Measurements from ENCODE around the gene UHRF1.
"Not testable (repeated sequence)": the region's sequence is repeated elsewhere in the genome, so short reads cannot be mapped to it uniquely, and the experiment has no call there.

UHRF1 gene

DNA sequence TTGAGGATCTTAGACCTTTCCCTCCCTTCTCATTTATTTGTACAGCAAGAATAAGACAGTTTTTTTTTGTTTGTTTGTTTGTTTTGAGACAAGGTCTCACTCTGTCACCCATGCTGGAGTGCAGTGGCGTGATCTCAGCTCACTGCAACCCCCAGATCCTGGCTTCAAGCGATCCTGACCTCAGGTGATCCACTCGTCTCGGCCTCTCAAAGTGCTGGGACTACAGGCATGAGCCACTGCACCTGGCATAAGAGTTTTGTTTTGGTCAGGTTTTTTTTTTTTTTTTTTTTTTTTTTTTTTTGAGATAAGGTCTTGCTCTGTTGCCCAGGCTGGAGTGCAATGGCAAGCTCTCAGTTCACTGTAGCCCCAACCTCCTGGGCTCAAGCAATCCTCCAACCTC, 29.2 kb downstream of the UHRF1 start:
- not testable (repeated sequence) for DNase-seq

DNA sequence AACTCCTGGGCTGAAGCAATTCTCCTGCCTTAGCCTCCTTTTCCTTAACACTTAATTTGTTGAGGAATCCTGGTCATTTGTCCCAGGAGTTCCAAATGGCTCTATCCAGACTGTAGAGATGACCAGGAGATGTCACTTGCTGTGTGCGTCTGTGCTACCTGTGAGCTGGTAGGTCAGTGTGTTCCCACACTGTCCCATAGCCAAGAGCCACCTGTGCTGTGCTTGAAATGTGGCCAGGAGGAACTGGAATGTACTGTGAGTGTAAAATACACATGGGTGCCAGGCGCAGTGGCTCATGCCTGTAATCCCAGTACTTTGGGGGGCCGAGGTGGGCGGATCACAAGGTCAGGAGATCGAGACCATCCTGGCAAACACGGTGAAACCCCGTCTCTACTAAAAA, 30.2 kb downstream of the UHRF1 start:
- no peak for DNase-seq

DNA sequence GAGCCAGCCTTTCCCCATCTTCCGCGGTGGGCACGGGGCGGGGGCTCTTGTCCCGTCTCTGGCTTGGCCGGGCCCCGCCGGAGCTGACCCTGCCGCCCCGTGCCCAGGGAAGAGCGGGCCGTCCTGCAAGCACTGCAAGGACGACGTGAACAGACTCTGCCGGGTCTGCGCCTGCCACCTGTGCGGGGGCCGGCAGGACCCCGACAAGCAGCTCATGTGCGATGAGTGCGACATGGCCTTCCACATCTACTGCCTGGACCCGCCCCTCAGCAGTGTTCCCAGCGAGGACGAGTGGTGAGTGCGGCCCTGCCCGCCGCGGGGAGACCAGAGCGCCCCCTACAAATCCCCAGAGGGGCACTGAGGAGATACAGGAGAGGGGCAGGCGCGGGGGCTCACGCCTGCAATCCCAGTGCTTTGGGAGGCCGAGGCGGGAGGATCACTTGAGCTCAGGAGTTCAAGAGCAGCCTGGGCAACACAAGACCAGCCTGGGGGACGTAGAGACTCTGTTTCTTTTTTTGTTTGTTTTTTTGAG, 32.4 kb downstream of the UHRF1 start:
- DNase-seq: not testable (repeated sequence)

GRCh38 chr19:4950650-4951049, 41.3 kb downstream of the UHRF1 start:
- not testable (repeated sequence) for DNase-seq

DNA sequence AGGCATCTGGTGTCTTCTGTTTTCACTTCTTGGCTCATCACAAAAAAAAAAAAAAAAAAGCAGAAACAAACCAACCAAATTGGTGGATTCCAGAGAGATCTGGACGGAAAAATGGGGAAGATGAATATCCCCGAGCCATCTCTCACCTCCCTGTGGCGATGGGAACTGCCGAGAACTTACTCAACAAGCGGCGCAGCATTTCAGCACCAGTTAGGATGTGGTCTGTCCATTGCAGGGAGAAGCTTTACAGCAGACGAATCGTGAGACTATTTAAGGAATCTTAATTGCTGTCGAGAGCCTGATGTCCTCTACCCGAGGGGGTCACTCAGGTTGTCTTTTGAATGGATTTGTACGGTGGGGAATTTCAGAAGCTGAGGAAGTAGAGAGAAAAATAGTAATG, 42.4 kb downstream of the UHRF1 start:
- no peak for DNase-seq

DNA sequence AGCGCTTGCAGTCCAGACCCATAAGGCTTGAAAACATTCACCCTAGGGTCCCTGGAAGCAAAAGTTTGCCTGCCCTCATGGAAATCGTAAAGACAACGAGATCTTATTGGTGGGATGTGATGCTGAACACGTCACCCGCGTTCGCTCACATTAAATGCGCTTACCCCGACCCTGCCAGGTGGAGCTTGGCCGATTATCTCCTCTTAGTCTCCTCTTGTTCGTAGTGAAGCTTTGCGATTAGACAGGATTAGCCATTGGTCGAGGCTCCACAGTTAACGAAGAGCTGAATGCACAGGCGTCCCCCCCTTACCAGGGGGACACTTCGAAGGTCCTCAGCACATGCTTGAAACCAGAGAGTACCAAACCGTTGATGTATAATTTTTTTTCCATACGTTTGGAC, 43.6 kb downstream of the UHRF1 start:
- DNase-seq: no peak

DNA sequence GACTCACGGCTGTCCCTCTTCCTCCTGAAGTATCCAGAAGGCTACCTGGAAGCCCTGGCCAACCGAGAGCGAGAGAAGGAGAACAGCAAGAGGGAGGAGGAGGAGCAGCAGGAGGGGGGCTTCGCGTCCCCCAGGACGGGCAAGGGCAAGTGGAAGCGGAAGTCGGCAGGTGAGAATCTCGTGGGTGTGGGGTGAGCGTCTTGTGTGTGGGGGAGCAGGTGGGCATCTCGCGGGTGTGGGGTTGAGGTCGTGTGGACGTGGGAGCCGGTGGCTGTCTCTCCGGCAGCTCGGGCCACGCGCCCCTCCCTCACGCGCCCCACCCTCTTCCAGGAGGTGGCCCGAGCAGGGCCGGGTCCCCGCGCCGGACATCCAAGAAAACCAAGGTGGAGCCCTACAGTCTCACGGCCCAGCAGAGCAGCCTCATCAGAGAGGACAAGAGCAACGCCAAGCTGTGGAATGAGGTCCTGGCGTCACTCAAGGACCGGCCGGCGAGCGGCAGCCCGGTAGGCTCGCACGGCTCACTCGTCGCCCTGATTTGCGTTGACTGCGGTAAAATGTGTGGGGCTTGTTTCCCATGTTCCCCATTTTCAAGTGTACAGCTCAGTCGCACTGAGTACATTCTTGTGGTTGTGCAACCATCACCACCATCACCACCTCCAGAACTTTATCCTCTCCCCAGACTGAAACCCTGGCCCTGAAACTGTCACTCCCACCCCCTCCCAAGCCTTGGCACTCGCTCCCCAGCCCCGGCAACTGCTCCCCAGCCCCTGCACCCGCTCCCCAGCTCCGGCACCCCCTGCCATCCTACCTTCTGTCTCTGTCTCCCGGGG, 45.2 kb downstream of the UHRF1 start:
- DNase-seq: not testable (repeated sequence)

GRCh38 chr19:4955274-4955673, 46.0 kb downstream of the UHRF1 start:
- no peak for DNase-seq

GRCh38 chr19:4957981-4958380, 48.7 kb downstream of the UHRF1 start:
- DNase-seq: no peak

DNA sequence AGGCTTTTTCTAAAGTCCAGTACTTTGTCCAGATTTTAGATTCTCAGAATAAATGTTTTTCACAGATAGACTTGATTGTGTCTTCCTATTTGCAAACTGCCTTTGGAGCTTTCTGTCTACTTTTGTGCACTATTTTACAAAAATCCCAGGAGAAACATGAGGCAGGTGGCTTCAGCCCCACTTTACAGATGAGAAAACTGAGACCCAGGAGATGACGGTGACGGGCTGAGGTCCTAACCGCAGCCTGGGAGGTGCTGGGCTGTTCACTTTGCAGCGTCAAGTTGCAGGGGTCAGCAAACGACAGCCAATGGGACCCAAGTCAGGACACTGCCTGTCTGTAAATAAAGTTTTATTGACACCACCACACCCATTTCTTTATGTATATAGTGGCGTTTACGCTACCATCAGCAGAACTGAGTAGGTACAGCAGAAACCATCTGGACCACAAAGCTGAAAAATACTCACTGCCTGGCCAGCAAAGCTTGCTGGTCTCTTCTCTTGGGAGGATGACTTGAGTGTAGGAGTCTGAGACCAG, 52.9 kb downstream of the UHRF1 start:
- no peak for DNase-seq

GRCh38 chr19:4965061-4965460, 55.8 kb downstream of the UHRF1 start:
- DNase-seq: no peak

GRCh38 chr19:4966591-4966990, 57.3 kb downstream of the UHRF1 start:
- DNase-seq: no peak

DNA sequence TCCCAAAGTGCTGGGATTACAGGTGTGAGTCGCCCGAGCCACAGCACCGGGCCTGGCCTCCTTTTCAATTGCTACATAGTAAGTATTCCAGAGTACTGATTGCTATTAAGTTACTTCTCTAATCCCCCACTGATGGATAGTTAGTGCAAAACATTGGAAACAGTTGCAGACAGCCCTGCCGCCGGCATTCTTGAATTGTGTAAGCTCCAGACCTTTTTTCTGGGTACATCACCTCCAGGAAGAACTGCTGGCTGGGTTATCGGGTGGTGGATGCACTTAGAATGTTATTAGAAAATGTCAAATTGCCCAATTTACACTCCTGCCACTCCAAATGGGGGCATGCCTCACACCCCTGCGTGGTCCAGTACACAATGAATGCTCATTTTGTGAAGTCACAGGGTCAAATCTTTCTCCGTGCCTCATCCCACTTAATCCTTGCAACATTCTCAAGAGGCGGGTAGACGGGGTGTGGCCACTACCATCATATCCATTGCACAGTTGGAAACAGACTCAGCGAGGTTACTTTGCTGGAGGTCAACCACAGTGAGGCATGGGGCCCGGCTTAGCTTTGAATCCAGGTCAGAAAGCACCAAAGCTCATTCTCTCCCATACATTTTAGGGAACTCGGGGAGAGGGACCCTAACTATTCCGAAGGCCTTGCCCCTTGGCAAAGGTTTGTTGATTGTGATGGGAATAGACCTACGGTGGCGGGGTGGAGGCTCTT, 58.6 kb downstream of the UHRF1 start:
- no peak for DNase-seq

DNA sequence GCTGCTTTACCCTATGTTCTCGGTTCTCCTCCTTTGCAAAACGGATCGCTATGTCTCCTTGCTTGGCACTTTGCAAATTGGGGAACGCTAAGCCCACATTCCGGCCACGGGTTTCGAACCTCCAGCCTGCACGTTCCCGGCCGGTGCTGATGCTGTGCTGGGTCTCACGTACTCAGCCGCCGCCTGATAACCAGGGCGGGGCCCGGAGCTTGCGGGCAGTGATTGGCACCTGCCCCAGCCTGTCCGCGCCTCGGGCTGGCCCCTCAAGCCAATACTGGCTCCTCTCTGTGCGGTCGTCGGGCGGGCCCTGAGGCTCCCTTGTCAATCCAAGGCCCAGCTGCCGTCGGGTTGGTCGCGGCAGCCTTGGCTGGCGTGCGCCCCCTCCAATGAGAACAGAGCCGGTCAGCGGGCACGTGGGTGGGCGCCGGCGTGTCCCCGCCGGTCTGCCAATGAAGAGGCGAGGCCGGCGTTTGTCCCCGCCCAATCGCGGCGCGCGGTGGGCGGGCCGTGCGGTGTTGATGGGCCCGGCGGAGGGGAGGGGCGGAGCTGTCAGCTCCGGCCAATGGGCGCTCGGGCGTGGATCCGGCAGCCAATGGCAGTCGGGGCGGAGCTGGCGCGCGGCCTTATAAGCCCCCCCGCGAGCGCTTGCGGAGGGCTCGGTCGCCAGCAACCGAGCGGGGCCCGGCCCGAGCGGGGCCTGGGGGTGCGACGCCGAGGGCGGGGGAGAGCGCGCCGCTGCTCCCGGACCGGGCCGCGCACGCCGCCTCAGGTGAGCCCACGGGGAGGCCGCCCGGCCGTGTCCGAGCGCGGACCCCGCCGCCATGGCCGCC, 59.4 kb downstream of the UHRF1 start, which contains the start of gene KDM4B:
TSS of gene KDM4B (plus strand) at position 652 of the 830 bp plus-strand sequence. CDS start 63,778 bp downstream, outside the sequence.
- peak; percentile 97 to 98 for DNase-seq

DNA sequence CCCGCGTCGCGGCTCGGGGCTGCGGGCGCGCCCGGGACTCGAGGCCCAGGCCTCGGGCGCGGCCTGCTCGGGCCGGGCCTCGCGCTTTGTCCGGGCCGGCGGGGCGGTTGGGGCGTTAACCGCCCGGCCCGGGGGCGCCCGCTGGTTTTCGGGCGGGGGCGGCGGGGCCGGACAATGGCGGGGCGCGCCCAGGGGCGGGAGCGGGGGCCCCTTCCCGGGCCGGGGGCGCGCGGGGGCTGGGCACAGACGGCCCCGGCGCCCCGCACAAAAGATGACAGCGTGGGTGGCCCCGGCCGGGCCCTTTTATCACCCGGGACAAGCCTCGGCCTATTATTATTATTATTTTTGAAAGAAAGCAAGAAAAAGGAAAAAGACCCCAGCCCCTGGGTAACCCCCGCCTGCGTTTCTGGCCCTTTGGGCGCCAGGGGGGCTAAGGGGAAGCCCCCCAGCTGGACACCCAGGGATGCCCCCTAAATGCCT, 60.0 kb downstream of the UHRF1 start:
- DNase-seq: no peak

DNA sequence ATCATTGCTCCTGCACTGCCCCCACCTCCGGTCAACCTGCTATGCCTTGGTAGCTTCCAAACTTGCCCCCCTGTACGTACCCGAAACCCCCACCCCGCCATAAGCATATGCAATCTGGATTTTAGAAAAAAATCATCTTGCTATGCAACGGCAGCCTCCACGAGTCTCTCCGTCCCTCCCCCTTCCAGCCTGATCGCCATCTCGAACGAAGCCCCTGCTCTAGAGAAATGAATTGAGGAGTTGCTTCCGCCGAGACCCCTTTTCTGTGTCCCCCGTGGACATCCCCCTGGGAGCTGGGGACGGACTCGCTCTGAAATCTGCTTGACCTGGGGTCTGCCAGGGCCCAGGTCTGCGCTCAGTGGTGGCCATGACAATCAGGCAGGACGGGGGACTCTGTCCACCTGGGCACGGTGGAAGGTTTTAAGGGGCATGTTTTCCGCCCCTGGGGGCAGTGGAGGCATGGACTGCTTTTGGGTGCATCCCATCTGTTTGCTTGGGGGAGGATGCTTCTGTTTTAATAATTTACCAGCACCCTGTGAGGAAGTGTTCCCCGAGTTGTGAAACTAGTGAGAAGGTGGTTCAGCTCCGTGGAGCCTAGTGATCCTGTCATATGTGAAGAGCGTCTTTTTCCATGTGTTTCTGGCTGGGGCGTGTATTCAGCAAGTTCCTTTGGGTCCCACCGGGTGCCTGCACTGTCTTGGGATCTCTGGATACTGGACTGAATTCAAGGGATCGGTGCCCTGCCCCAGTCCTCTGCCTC, 60.7 kb downstream of the UHRF1 start:
- peak; percentile 45 to 57 for DNase-seq

- DNase-seq: peak; percentile 16 to 20
Measured at GRCh38 chr19:4970558-4971423, 61.5 kb downstream of the UHRF1 start.

- peak; percentile 15 to 23 for DNase-seq
Measured at GRCh38 chr19:4971424-4971793, 62.1 kb downstream of the UHRF1 start.

- DNase-seq: no peak
Measured at GRCh38 chr19:4971816-4972495, 62.7 kb downstream of the UHRF1 start.
